K562 (cell line): Measurements from ENCODE around the gene TMEM116. TPM values are rescaled to one million over a fixed set of nuclear protein-coding genes. Genes with fewer than 3 reads are reported as not detected.

Experiments
- ATAC-seq: fragments of 200-7000 bp; cut with Tn5 transposase; 3 replicates; pipeline ENCODE4 v1.9.1; 2020; ENCODE audit warnings: moderate library complexity
- BruUV-seq: library from RNA; stranded (reverse); fragments of 400-500 nt; replicated peaks from 2 replicates; lab custom pipeline; 2021; lab: Mats Ljungman, UMichigan
- CTCF ChIA-PET: fragments of 300-600 bp; formaldehyde crosslinking; extraction: SDS; loops from one replicate; lab custom pipeline; 2021; ENCODE audit warnings: low intra/inter-chr PET ratio; lab: Yijun Ruan, JAX
- POLR2A ChIA-PET: fragments of 300-600, 350-650 bp; sonication (Branson Sonifier 250); formaldehyde crosslinking; extraction: SDS; loops from one replicate; lab custom pipeline; 2021; ENCODE audit warnings: antibody characterized with exemption, inconsistent platforms; lab: Yijun Ruan, JAX
- DNase-seq, 4 experiments: peaks; one replicate each; pipeline versions ENCODE4 v3.0.0 to v3.0.0-alpha.2; 2011 to 2018; ENCODE audit warnings: low spot score in 3 of 4, mixed read lengths in 3 of 4; ENCODE audit errors: extremely low read depth in 1 of 4
- FAIRE-seq: peaks from 2 replicates; lab custom pipeline; 2011; peaks lifted over from hg19 to GRCh38; lab: Jason Lieb, UNC
- H2AFZ ChIP-seq: 2 replicates; pipeline ENCODE4 v1.6.0; 2011; ENCODE audit warnings: low read depth, low read length, control low read depth, inconsistent platforms
- H3K27ac ChIP-seq: fragments of 200-600 bp; 3 replicates; pipeline ENCODE4 v1.8.0; 2011; ENCODE audit warnings: low read depth, mild to moderate bottlenecking, control low read depth, inconsistent platforms, low read length, moderate library complexity, mixed read lengths; ENCODE audit errors: extremely low read depth
- H3K27me3 ChIP-seq, 2 experiments: fragments of 300-600 bp in 1 of 2; 2 replicates in 1 of 2; 3 replicates in 1 of 2; pipeline versions ENCODE4 v1.6.0 to v1.8.0; 2011; ENCODE audit warnings: inconsistent platforms in 2 of 2, low read length in 2 of 2, mild to moderate bottlenecking in 1 of 2, mixed read lengths in 1 of 2, moderate library complexity in 1 of 2; ENCODE audit not compliant: control insufficient read depth in 2 of 2, insufficient read depth in 2 of 2
- H3K36me3 ChIP-seq: fragments of 300-600 bp; 3 replicates; pipeline ENCODE4 v1.8.0; 2011; ENCODE audit warnings: mild to moderate bottlenecking, low read length, inconsistent platforms; ENCODE audit not compliant: control insufficient read depth, insufficient read depth
- H3K4me1 ChIP-seq, 2 experiments: fragments of 200-600 bp in 1 of 2; replicated peaks in 1 of 2; 2 replicates in 1 of 2; 3 replicates in 1 of 2; pipeline versions ENCODE4 v1.5.1 to v1.8.0; 2011; ENCODE audit warnings: inconsistent platforms in 2 of 2, low read length in 2 of 2, mild to moderate bottlenecking in 1 of 2, mixed read lengths in 1 of 2, moderate library complexity in 1 of 2; ENCODE audit not compliant: control insufficient read depth in 2 of 2, insufficient read depth in 2 of 2
- H3K4me2 ChIP-seq: 2 replicates; pipeline ENCODE4 v1.6.1; 2011; ENCODE audit warnings: low read length, control low read depth, inconsistent platforms, mixed read lengths; ENCODE audit not compliant: insufficient read depth
- H3K4me3 ChIP-seq: fragments of 200-600 bp; sonication (generic), shearing (Covaris generic); 2 replicates; pipeline ENCODE4 v1.5.1; 2016; ENCODE audit warnings: control low read depth, inconsistent platforms
- H3K79me2 ChIP-seq: fragments of 200-600 bp; 3 replicates; pipeline ENCODE4 v1.8.0; 2011; ENCODE audit warnings: low read length, inconsistent platforms; ENCODE audit not compliant: control insufficient read depth, insufficient read depth
- H3K9ac ChIP-seq, 2 experiments: 2 replicates each; pipeline versions ENCODE4 v1.6.0 to v1.6.1; 2011; ENCODE audit warnings: low read depth in 2 of 2, low read length in 2 of 2, control low read depth in 1 of 2, inconsistent platforms in 1 of 2, mild to moderate bottlenecking in 1 of 2, mixed read lengths in 1 of 2; ENCODE audit not compliant: insufficient read depth in 1 of 2
- H3K9me1 ChIP-seq: one replicate; pipeline ENCODE4 v1.6.0; 2011; ENCODE audit warnings: inconsistent platforms, mild to moderate bottlenecking, low read length, moderate library complexity; ENCODE audit not compliant: control insufficient read depth, insufficient read depth
- H3K9me3 ChIP-seq: replicated peaks from 2 replicates; pipeline ENCODE4 v1.5.1; 2011; ENCODE audit warnings: low read depth, low read length, inconsistent platforms; ENCODE audit not compliant: control insufficient read depth, insufficient read depth
- H4K20me1 ChIP-seq: replicated peaks from 2 replicates; pipeline ENCODE4 v1.6.1; 2011; ENCODE audit warnings: low read length, inconsistent platforms, mixed read lengths; ENCODE audit not compliant: control insufficient read depth, insufficient read depth
- HDAC2 ChIP-seq: fragments of 450-650 bp; IDR thresholded peaks from 2 replicates; pipeline ENCODE4 v1.6.1; 2016; ENCODE audit warnings: mild to moderate bottlenecking
- PTRF ChIP-seq: fragments of 450-650 bp; IDR thresholded peaks from 2 replicates; pipeline ENCODE4 v1.6.1; 2016; ENCODE audit warnings: mild to moderate bottlenecking, missing genetic modification characterization, missing compliant biosample characterization
- RBM25 ChIP-seq: fragments of 200-400 bp; formaldehyde crosslinking; IDR thresholded peaks from 2 replicates; pipeline ENCODE4 v1.6.1; 2018; ENCODE audit warnings: low read length, low read depth, moderate library complexity; ENCODE audit not compliant: severe bottlenecking
- ZC3H4 ChIP-seq: sonication (generic); formaldehyde crosslinking; IDR thresholded peaks from 2 replicates; pipeline ENCODE4 v1.9.0; 2021; ENCODE audit warnings: missing genetic modification reagents, borderline replicate concordance
- ZNF121 ChIP-seq: sonication (generic); formaldehyde crosslinking; conservative IDR thresholded peaks from 2 replicates; pipeline ENCODE4 v1.8.0; 2022; ENCODE audit warnings: missing genetic modification reagents
- WGBS: fragments of 100-300 bp; shearing (Covaris generic); methylation state at CpG from one replicate; pipeline ENCODE4 v1.1.6; 2016; ENCODE audit warnings: low coverage, mixed read lengths; ENCODE audit not compliant: insufficient coverage; ENCODE audit errors: missing lambda C conversion rate; 5-methylcytosine and 5-hydroxymethylcytosine counted together
- in situ Hi-C: fragments of 300-500 bp; cut with MboI; formaldehyde crosslinking; loops from 4 replicates; pipeline ENCODE4 v1.15.0; 2018; ENCODE audit warnings: inconsistent platforms, mixed read lengths
- intact Hi-C: fragments of 100-400 bp; cut with micrococcal nuclease; formaldehyde crosslinking; loops from 2 replicates; pipeline ENCODE4 v1.14.2; 2022
- polyA plus RNA-seq, 8 experiments: library from polyadenylated mRNA; depleted of rRNA in 4 of 8; stranded (reverse) in 5 of 8; unstranded in 3 of 8; fragments of >200 nt; fragmentation: Nextera tagmentation in 2 of 8; fragmentation: Illumina TruSeq in 1 of 8; extraction: Ambion mirVana in 2 of 8; extraction: Trizol in 1 of 8; gene quantifications; 2 replicates each; pipeline versions ENCODE4 v1.2.1 to v1.2.3, GENCODE V29; 2011 to 2014; ENCODE audit warnings: inconsistent platforms in 1 of 8, missing spikeins in 1 of 8
- total RNA-seq, 7 experiments: library from RNA; depleted of rRNA in 6 of 7; stranded (reverse); fragments of >200 nt in 6 of 7; fragmentation: Illumina TruSeq in 2 of 7; extraction: Trizol in 2 of 7; gene quantifications; 2 replicates each; pipeline versions ENCODE4 v1.2.1 to v1.2.3, GENCODE V29; 2011 to 2021; ENCODE audit warnings: low replicate concordance in 1 of 7
- TF ChIP-seq, protein P1 (sequence below): fragments of 200-600 bp; sonication (generic); IDR thresholded peaks from one replicate; pipeline ENCODE4 v1.6.1; 2012; ENCODE audit warnings: mild to moderate bottlenecking, low read depth, low read length, inconsistent platforms

Gene TMEM116
- total and polyA plus RNA-seq, 9 of the 15 experiments (the other 6 are each of a cell fraction or from before 2014, with no cell fraction given) = 5.2 to 78.6 (median 13.9) TPM

DNA sequence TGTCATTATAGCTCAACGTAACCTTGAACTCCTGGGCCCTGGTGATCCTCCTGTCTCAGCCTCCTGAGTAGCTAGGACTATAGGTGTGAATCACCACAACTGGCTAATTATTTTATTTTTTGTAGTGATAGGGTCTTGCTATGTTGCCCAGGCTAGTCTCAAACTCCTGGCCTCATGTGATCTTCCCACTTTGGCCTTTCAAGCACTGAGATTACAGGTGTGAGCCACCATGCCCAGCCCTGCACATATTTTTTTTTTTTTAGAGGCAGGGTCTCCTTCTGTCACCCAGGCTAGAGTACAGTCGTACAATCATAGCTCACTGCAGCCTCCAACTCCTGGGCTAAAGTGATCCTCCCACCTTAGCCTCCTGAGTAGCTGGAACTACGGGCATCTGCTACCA is 8.9 kb downstream of the TMEM116 start:
- H3K9me3 ChIP-seq = no peaks in the 10 kb centered on the region
- ChIA-PET POLR2A (interaction anchor here (1.2 to 1.4 kb wide), 2 partner anchors 9 to 10 kb away, joined by 3 read pairs; partner anchors contain the start of genes ERP29 and TMEM116), CTCF (no interaction called here)
- BruUV-seq = no TSS peak
- no peak overlapping the region; the same call in 1 of the 2 replicates for H3K4me2 ChIP-seq
- ATAC-seq (no peak), FAIRE-seq (no peak), DNase-seq (no peak)
- H4K20me1 ChIP-seq = no peaks in the 10 kb centered on the region
- H3K27ac ChIP-seq = no peak overlapping the region
- H3K36me3 ChIP-seq = peaks cover 2% of the 10 kb centered on the region; the same call in 1 of the 3 replicates
- no peaks in the 10 kb centered on the region for H3K27me3 ChIP-seq
- no peaks in the 10 kb centered on the region for H3K9me1 ChIP-seq
- peaks cover 15 to 18% of the 10 kb centered on the region in 2 experiments; a peak in 3 of 5 replicates for H3K4me1 ChIP-seq
- H3K4me3 ChIP-seq = no peak overlapping the region
- TF ChIP-seq PTRF = no peak
- TF ChIP-seq, protein P1, sequence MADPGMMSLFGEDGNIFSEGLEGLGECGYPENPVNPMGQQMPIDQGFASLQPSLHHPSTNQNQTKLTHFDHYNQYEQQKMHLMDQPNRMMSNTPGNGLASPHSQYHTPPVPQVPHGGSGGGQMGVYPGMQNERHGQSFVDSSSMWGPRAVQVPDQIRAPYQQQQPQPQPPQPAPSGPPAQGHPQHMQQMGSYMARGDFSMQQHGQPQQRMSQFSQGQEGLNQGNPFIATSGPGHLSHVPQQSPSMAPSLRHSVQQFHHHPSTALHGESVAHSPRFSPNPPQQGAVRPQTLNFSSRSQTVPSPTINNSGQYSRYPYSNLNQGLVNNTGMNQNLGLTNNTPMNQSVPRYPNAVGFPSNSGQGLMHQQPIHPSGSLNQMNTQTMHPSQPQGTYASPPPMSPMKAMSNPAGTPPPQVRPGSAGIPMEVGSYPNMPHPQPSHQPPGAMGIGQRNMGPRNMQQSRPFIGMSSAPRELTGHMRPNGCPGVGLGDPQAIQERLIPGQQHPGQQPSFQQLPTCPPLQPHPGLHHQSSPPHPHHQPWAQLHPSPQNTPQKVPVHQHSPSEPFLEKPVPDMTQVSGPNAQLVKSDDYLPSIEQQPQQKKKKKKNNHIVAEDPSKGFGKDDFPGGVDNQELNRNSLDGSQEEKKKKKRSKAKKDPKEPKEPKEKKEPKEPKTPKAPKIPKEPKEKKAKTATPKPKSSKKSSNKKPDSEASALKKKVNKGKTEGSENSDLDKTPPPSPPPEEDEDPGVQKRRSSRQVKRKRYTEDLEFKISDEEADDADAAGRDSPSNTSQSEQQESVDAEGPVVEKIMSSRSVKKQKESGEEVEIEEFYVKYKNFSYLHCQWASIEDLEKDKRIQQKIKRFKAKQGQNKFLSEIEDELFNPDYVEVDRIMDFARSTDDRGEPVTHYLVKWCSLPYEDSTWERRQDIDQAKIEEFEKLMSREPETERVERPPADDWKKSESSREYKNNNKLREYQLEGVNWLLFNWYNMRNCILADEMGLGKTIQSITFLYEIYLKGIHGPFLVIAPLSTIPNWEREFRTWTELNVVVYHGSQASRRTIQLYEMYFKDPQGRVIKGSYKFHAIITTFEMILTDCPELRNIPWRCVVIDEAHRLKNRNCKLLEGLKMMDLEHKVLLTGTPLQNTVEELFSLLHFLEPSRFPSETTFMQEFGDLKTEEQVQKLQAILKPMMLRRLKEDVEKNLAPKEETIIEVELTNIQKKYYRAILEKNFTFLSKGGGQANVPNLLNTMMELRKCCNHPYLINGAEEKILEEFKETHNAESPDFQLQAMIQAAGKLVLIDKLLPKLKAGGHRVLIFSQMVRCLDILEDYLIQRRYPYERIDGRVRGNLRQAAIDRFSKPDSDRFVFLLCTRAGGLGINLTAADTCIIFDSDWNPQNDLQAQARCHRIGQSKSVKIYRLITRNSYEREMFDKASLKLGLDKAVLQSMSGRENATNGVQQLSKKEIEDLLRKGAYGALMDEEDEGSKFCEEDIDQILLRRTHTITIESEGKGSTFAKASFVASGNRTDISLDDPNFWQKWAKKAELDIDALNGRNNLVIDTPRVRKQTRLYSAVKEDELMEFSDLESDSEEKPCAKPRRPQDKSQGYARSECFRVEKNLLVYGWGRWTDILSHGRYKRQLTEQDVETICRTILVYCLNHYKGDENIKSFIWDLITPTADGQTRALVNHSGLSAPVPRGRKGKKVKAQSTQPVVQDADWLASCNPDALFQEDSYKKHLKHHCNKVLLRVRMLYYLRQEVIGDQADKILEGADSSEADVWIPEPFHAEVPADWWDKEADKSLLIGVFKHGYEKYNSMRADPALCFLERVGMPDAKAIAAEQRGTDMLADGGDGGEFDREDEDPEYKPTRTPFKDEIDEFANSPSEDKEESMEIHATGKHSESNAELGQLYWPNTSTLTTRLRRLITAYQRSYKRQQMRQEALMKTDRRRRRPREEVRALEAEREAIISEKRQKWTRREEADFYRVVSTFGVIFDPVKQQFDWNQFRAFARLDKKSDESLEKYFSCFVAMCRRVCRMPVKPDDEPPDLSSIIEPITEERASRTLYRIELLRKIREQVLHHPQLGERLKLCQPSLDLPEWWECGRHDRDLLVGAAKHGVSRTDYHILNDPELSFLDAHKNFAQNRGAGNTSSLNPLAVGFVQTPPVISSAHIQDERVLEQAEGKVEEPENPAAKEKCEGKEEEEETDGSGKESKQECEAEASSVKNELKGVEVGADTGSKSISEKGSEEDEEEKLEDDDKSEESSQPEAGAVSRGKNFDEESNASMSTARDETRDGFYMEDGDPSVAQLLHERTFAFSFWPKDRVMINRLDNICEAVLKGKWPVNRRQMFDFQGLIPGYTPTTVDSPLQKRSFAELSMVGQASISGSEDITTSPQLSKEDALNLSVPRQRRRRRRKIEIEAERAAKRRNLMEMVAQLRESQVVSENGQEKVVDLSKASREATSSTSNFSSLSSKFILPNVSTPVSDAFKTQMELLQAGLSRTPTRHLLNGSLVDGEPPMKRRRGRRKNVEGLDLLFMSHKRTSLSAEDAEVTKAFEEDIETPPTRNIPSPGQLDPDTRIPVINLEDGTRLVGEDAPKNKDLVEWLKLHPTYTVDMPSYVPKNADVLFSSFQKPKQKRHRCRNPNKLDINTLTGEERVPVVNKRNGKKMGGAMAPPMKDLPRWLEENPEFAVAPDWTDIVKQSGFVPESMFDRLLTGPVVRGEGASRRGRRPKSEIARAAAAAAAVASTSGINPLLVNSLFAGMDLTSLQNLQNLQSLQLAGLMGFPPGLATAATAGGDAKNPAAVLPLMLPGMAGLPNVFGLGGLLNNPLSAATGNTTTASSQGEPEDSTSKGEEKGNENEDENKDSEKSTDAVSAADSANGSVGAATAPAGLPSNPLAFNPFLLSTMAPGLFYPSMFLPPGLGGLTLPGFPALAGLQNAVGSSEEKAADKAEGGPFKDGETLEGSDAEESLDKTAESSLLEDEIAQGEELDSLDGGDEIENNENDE = no peak
- TF ChIP-seq HDAC2 = 0 out of 2 replicates have a peak, but pooled peaks have one; percentile 26
- no peak for TF ChIP-seq ZC3H4 (CRISPR knock-in tag)
- TF ChIP-seq ZNF121 (CRISPR knock-in tag) = peak; percentile 75
- peak; percentile 31 for TF ChIP-seq RBM25
- intact Hi-C loops = no loop called here
- H2AFZ ChIP-seq = no peak overlapping the region
- 89% methylated on average over 3 of the region's 3 CpGs for WGBS
- H3K9ac ChIP-seq = no peak overlapping the region
- in situ Hi-C loops = no loop called here
- peaks cover 14% of the 10 kb centered on the region; the same call in 2 of the 3 replicates for H3K79me2 ChIP-seq
